Liver (tissue), 3 donors: ENCODE results near the gene TBCB.

Source experiments
- CTCF ChIP-seq: fragments of 150-350 bp; IDR thresholded peaks from 2 replicates; pipeline ENCODE4 v1.5.1; 2017; ENCODE audit warnings: improper control_type of control experiment, low read depth, low read length; ENCODE audit not compliant: missing input control
- JUND ChIP-seq, 2 donors: IDR thresholded peaks; 2 replicates each; pipeline ENCODE4 v1.6.1; 2016; ENCODE audit warnings: antibody characterized with exemption in 2 of 2
- RAD21 ChIP-seq, 2 donors: IDR thresholded peaks; 2 replicates each; pipeline ENCODE4 v1.6.1; 2016; ENCODE audit warnings: antibody characterized with exemption in 2 of 2, mild to moderate bottlenecking in 2 of 2
- REST ChIP-seq: IDR thresholded peaks from 2 replicates; pipeline ENCODE4 v1.6.1; 2016; ENCODE audit warnings: antibody characterized with exemption, mild to moderate bottlenecking
- donor health status: healthy.
- donor health status: healthy.

GRCh38 chr19:36079389-36079945 lies 35.8 kb upstream of the TBCB start:
- TF ChIP-seq REST (no peak), JUND (IDR thresholded peaks at IDR 0.05) (no peak), CTCF (no peak), RAD21 (IDR thresholded peaks at IDR 0.05) (no peak)
